ENCODE measurements around the gene PRDM2. TPM values are rescaled to one million over a fixed set of nuclear protein-coding genes. Genes with fewer than 3 reads are reported as not detected.

PRDM2 gene
- total RNA-seq, 1 donor from 2014 or later, result 44.3 TPM

DNA sequence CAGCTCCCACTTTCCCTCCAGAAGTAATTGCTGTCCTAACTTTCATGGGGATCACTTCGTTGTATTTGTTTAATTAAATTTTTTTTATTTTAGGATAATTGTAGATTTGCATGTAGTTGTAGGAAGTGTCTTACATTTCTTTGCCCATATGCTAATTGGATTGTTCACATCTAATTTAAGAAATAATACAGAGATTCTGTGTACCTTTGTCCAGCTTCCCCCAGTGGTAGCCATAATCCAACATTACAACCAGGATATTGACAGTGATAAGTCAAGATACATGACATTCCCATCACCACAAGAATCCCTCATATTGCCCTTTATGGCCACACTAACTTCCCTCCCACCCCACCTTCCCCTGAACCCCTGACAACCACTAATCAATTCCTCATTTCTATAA is 136.6 kb downstream of the PRDM2 start:
- peaks cover 16% of the 10 kb centered on the region for H3K27me3 Mint-ChIP-seq
- DNase-seq (ENCODE audit: low spot score, unreplicated experiment), result no peak
- TF ChIP-seq, protein P1, sequence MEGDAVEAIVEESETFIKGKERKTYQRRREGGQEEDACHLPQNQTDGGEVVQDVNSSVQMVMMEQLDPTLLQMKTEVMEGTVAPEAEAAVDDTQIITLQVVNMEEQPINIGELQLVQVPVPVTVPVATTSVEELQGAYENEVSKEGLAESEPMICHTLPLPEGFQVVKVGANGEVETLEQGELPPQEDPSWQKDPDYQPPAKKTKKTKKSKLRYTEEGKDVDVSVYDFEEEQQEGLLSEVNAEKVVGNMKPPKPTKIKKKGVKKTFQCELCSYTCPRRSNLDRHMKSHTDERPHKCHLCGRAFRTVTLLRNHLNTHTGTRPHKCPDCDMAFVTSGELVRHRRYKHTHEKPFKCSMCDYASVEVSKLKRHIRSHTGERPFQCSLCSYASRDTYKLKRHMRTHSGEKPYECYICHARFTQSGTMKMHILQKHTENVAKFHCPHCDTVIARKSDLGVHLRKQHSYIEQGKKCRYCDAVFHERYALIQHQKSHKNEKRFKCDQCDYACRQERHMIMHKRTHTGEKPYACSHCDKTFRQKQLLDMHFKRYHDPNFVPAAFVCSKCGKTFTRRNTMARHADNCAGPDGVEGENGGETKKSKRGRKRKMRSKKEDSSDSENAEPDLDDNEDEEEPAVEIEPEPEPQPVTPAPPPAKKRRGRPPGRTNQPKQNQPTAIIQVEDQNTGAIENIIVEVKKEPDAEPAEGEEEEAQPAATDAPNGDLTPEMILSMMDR (IDR thresholded peaks at IDR 0.05; ENCODE audit: unreplicated experiment), result no peak
- H3K9me3 Mint-ChIP-seq (ENCODE audit: low read depth), result no peaks in the 10 kb centered on the region
- no peaks in the 10 kb centered on the region for H3K4me1 Mint-ChIP-seq (ENCODE audit: low read depth)
- no peaks in the 10 kb centered on the region for H3K36me3 Mint-ChIP-seq (ENCODE audit: insufficient read depth)
- no peak overlapping the region for H3K4me3 Mint-ChIP-seq (ENCODE audit: low read depth)
- H3K27ac Mint-ChIP-seq, result no peak overlapping the region

DNA sequence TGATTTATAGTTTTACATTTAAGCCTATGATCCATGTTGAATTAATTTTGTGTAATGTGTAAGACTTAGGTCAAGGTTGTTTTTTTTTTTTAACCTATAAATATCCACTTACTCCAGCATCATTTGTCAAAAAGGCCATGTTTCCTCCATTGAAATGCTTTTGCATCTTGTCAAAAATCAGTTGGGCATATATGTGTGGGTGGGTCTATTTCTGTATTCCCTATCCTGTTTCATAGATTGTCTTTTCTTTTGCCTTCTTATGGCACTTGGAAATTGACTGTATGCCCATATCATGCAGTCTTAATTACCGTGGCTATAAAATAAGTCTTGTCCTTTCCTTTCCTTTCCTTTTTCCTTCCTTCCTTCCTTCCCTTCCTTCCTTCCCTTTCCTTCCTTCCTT is 138.2 kb downstream of the PRDM2 start:
- peaks cover 16% of the 10 kb centered on the region for H3K27me3 Mint-ChIP-seq

DNA sequence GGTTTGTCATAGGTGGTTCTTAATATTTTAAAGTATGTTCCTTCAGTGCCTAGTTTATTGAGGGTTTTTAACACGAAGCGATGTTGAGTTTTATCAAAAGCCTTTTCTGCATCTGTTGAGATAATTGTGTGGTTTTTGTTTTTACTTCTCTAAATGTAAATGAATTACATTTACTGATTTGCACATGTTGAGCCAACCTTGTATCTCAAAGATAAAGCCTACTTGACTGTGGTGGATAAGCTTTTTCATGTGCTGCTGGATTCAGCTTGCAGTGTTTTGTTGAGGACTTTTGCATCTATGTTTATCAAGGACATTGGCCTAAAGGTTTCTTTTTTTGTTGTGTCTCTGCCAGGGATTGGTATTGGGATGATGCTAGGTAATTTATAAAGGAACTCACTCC is 142.5 kb downstream of the PRDM2 start:
- H3K4me3 Mint-ChIP-seq (ENCODE audit: low read depth), result no peak overlapping the region
- H3K4me1 Mint-ChIP-seq (ENCODE audit: low read depth), result no peaks in the 10 kb centered on the region
- H3K9me3 Mint-ChIP-seq (ENCODE audit: low read depth), result peaks cover 14% of the 10 kb centered on the region
- H3K27ac Mint-ChIP-seq, result no peak overlapping the region
- H3K36me3 Mint-ChIP-seq (ENCODE audit: insufficient read depth), result no peaks in the 10 kb centered on the region
- H3K27me3 Mint-ChIP-seq, result peaks cover 7% of the 10 kb centered on the region
- DNase-seq (ENCODE audit: low spot score, unreplicated experiment), result no peak
- TF ChIP-seq, protein P1 (IDR thresholded peaks at IDR 0.05; ENCODE audit: unreplicated experiment), result no peak

More for the DNA sequence above, 138.2 kb downstream of the PRDM2 start:
- TF ChIP-seq, protein P1 (IDR thresholded peaks at IDR 0.05; ENCODE audit: unreplicated experiment), result no peak
- no peak overlapping the region for H3K4me3 Mint-ChIP-seq (ENCODE audit: low read depth)
- H3K36me3 Mint-ChIP-seq (ENCODE audit: insufficient read depth), result no peaks in the 10 kb centered on the region
- peaks cover 3% of the 10 kb centered on the region for H3K9me3 Mint-ChIP-seq (ENCODE audit: low read depth)
- DNase-seq (ENCODE audit: low spot score, unreplicated experiment), result no peak
- no peak overlapping the region for H3K27ac Mint-ChIP-seq
- no peaks in the 10 kb centered on the region for H3K4me1 Mint-ChIP-seq (ENCODE audit: low read depth)

DNA sequence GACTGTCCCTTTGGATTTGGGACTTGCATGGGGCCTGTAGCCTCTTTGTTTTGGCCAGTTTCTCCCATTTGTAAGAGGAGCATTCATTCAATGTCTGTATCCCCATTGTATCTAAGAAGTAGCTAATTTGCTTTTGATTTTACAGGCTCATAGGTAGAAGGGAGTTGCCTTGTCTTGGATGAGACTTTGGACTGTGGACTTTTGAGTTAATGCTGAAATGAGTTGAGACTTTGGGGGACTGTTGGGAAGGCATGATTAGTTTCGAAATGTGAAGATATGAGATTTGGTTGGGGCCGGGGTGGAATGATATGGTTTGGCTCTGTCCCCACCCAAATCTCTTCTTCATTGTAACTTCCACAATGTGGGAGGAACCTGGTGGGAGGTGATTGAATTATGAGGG is 151.7 kb downstream of the PRDM2 start:
- no peak overlapping the region for H3K27ac Mint-ChIP-seq
- H3K4me3 Mint-ChIP-seq (ENCODE audit: low read depth), result no peak overlapping the region
- TF ChIP-seq, protein P1 (IDR thresholded peaks at IDR 0.05; ENCODE audit: unreplicated experiment), result no peak
- H3K36me3 Mint-ChIP-seq (ENCODE audit: insufficient read depth), result no peaks in the 10 kb centered on the region
- H3K4me1 Mint-ChIP-seq (ENCODE audit: low read depth), result no peaks in the 10 kb centered on the region
- peaks cover 11% of the 10 kb centered on the region for H3K27me3 Mint-ChIP-seq
- no peak for DNase-seq (ENCODE audit: low spot score, unreplicated experiment)
- peaks cover 15% of the 10 kb centered on the region for H3K9me3 Mint-ChIP-seq (ENCODE audit: low read depth)

DNA sequence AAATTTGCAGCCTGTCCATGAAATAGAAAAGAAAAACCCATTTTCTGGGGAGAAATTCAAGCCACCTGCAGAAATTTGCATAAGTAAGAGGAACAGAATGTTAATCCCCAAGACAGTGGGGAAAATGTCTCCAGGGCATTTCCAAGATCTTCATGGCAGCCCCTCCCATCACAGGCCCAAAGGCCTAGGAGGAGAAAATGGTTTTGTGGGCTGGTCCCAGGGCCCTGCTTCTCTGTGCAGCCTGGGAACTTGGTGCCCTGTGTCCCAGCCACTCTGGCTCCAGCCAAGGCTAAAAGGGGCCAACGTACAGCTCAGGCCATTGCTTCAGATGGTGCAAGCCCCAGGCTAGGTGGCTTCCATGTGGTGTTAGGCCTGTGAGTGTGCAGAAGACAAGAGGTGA is 155.6 kb downstream of the PRDM2 start:
- Mint-ChIP-seq H3K27me3 (peaks cover 14% of the 10 kb centered on the region), H3K4me1 (ENCODE audit: low read depth) (no peaks in the 10 kb centered on the region), H3K27ac (no peak overlapping the region), H3K36me3 (ENCODE audit: insufficient read depth) (no peaks in the 10 kb centered on the region), H3K9me3 (ENCODE audit: low read depth) (peaks cover 25% of the 10 kb centered on the region), H3K4me3 (ENCODE audit: low read depth) (no peak overlapping the region)
- TF ChIP-seq, protein P1 (IDR thresholded peaks at IDR 0.05; ENCODE audit: unreplicated experiment), result no peak
- no peak for DNase-seq (ENCODE audit: low spot score, unreplicated experiment)
